Ishikawa (cell line): Measurements from ENCODE around the gene ARHGEF26.

Experiments
- CEBPB ChIP-seq: IDR thresholded peaks from 2 replicates; pipeline ENCODE4 v1.6.1; 2012
- CREB1 ChIP-seq: IDR thresholded peaks from 2 replicates; pipeline ENCODE4 v1.6.1; 2012; ENCODE audit warnings: low read depth
- EGR1 ChIP-seq: IDR thresholded peaks from 2 replicates; pipeline ENCODE4 v1.6.1; 2012
- EP300 ChIP-seq: IDR thresholded peaks from 2 replicates; pipeline ENCODE4 v1.6.1; 2012; ENCODE audit warnings: borderline replicate concordance
- FOXM1 ChIP-seq: IDR thresholded peaks from 2 replicates; pipeline ENCODE4 v1.6.1; 2012; ENCODE audit warnings: low read depth, borderline replicate concordance
- MAX ChIP-seq: IDR thresholded peaks from 2 replicates; pipeline ENCODE4 v1.6.1; 2012
- NFIC ChIP-seq: IDR thresholded peaks from 2 replicates; pipeline ENCODE4 v1.6.1; 2012
- RAD21 ChIP-seq: IDR thresholded peaks from 2 replicates; pipeline ENCODE4 v1.6.1; 2012; ENCODE audit warnings: low read depth
- TAF1 ChIP-seq: IDR thresholded peaks from 2 replicates; pipeline ENCODE4 v1.6.1; 2012; ENCODE audit warnings: low read depth, mild to moderate bottlenecking
- TCF12 ChIP-seq: IDR thresholded peaks from 2 replicates; pipeline ENCODE4 v1.6.1; 2012; ENCODE audit warnings: low read depth
- TEAD4 ChIP-seq: IDR thresholded peaks from 2 replicates; pipeline ENCODE4 v1.6.1; 2012
- YY1 ChIP-seq: IDR thresholded peaks from 2 replicates; pipeline ENCODE4 v1.6.1; 2012; ENCODE audit warnings: low read depth
- ZBTB7A ChIP-seq: IDR thresholded peaks from 2 replicates; pipeline ENCODE4 v1.6.1; 2012; ENCODE audit warnings: low read depth
- TF ChIP-seq, protein P1 (sequence below): IDR thresholded peaks from 2 replicates; pipeline ENCODE4 v1.6.1; 2012
- TF ChIP-seq, protein P2 (sequence below): IDR thresholded peaks from 2 replicates; pipeline ENCODE4 v1.6.1; 2012; ENCODE audit warnings: low read depth, mild to moderate bottlenecking

The ARHGEF26 gene

GRCh38 chr3:154125378-154126030 lies 4.3 kb downstream of the ARHGEF26 start:
- TF ChIP-seq CEBPB = no peak
- TF ChIP-seq, protein P1, sequence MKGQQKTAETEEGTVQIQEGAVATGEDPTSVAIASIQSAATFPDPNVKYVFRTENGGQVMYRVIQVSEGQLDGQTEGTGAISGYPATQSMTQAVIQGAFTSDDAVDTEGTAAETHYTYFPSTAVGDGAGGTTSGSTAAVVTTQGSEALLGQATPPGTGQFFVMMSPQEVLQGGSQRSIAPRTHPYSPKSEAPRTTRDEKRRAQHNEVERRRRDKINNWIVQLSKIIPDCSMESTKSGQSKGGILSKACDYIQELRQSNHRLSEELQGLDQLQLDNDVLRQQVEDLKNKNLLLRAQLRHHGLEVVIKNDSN = no peak
- no peak for TF ChIP-seq FOXM1
- TF ChIP-seq TCF12 = no peak
- no peak for TF ChIP-seq NFIC
- no peak for TF ChIP-seq MAX
- no peak for TF ChIP-seq ZBTB7A
- no peak for TF ChIP-seq TAF1
- TF ChIP-seq EGR1 = no peak
- TF ChIP-seq EP300 = no peak
- TF ChIP-seq TEAD4 = no peak
- TF ChIP-seq YY1 = no peak
- TF ChIP-seq RAD21 = no peak
- TF ChIP-seq, protein P2, sequence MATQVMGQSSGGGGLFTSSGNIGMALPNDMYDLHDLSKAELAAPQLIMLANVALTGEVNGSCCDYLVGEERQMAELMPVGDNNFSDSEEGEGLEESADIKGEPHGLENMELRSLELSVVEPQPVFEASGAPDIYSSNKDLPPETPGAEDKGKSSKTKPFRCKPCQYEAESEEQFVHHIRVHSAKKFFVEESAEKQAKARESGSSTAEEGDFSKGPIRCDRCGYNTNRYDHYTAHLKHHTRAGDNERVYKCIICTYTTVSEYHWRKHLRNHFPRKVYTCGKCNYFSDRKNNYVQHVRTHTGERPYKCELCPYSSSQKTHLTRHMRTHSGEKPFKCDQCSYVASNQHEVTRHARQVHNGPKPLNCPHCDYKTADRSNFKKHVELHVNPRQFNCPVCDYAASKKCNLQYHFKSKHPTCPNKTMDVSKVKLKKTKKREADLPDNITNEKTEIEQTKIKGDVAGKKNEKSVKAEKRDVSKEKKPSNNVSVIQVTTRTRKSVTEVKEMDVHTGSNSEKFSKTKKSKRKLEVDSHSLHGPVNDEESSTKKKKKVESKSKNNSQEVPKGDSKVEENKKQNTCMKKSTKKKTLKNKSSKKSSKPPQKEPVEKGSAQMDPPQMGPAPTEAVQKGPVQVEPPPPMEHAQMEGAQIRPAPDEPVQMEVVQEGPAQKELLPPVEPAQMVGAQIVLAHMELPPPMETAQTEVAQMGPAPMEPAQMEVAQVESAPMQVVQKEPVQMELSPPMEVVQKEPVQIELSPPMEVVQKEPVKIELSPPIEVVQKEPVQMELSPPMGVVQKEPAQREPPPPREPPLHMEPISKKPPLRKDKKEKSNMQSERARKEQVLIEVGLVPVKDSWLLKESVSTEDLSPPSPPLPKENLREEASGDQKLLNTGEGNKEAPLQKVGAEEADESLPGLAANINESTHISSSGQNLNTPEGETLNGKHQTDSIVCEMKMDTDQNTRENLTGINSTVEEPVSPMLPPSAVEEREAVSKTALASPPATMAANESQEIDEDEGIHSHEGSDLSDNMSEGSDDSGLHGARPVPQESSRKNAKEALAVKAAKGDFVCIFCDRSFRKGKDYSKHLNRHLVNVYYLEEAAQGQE = no peak
- no peak for TF ChIP-seq CREB1

DNA sequence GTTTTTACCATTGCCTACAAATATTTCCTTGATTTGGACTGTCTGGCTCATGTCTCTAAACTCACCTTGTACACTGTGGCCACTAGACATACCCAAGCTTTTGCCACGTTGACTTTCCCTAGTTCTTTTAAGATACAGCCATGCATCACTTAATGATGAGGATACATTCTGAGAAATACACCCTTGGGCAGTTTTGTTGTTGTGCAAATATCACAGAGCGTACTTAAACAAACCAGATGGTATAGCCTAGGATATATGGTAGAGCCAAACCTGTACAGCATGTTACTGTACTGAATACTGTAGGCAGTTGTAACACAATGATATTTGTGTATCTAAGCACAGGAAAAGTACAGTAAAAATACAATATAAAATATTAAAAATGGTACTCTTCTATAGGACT lies 5.5 kb downstream of the ARHGEF26 start:
- TF ChIP-seq TEAD4 (no peak), CEBPB (no peak), TAF1 (no peak), NFIC (no peak), FOXM1 (no peak), EGR1 (no peak), ZBTB7A (no peak), RAD21 (no peak), MAX (no peak), EP300 (no peak), TCF12 (no peak)

- TF ChIP-seq, protein P2 = no peak
- TF ChIP-seq TEAD4 (no peak), EGR1 (no peak), RAD21 (no peak), ZBTB7A (no peak), NFIC (no peak), MAX (no peak), CREB1 (no peak), TAF1 (no peak), YY1 (no peak), CEBPB (no peak), FOXM1 (no peak), EP300 (no peak), TCF12 (no peak)
- TF ChIP-seq, protein P1 = no peak
Measured at GRCh38 chr3:154129625-154130024, 8.4 kb downstream of the ARHGEF26 start.

GRCh38 chr3:154130540-154130939 lies 9.3 kb downstream of the ARHGEF26 start:
- TF ChIP-seq EGR1 = no peak

DNA sequence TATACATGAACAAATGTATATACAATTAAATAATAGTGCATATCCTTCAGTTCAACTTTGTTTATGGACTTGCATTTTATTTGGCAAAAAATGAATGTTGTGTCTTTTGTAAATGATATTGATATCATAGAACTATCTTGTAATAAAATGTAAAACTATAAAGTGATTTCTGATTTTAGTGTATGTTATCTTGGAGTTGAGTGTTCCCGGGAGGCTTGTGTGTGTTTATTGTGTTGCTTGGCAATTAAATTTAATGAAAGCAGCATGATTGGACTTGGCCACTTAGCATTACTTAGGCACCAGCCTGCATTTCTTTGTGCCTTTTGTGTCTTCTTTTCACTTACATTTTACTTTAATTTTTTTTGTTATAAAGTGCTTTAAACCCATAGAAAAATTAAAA lies 10.6 kb downstream of the ARHGEF26 start:
- no peak for TF ChIP-seq TAF1
- TF ChIP-seq, protein P2 = no peak
- TF ChIP-seq TEAD4 = no peak
- TF ChIP-seq, protein P1 = no peak
- no peak for TF ChIP-seq ZBTB7A
- TF ChIP-seq CEBPB = no peak
- no peak for TF ChIP-seq MAX
- no peak for TF ChIP-seq RAD21
- no peak for TF ChIP-seq TCF12
- TF ChIP-seq YY1 = no peak
- TF ChIP-seq CREB1 = no peak
- TF ChIP-seq EGR1 = no peak
- TF ChIP-seq EP300 = no peak
- TF ChIP-seq NFIC = no peak
- no peak for TF ChIP-seq FOXM1
